ENCODE measurements around the gene PDLIM5. TPM values are rescaled to one million over a fixed set of nuclear protein-coding genes. Genes with fewer than 3 reads are reported as not detected.
A peak's percentile ranks its signal among the peaks of the same experiment; 100 is the strongest.

PDLIM5 gene
- total and polyA plus RNA-seq, 7 experiments from 2014 or later = 14.4 to 61.7 (median 35.7) TPM

- no peaks in the 10 kb centered on the region for H3K9me3 ChIP-seq (ENCODE audit: control insufficient read depth in 2 of 3, low read length in 3 of 3)
- H3K9me3 Mint-ChIP-seq = no peaks in the 10 kb centered on the region
- DNase-seq (no peak), ATAC-seq (no peak)
- CTCF ChIA-PET = no interaction called here
- no peaks in the 10 kb centered on the region for H3K36me3 Mint-ChIP-seq
- no peak overlapping the region for H3K4me3 Mint-ChIP-seq
- H3K4me1 Mint-ChIP-seq = no peaks in the 10 kb centered on the region
- no peaks in the 10 kb centered on the region for H3K27me3 ChIP-seq (ENCODE audit: control insufficient read depth in 2 of 2, insufficient read depth in 2 of 2, low read length in 2 of 2)
- peaks cover 1 to 19% (median 8%) of the 10 kb centered on the region in 5 donors for H3K27me3 Mint-ChIP-seq
- no peaks in the 10 kb centered on the region for H3K36me3 ChIP-seq (ENCODE audit: control insufficient read depth in 2 of 3, insufficient read depth in 3 of 3, low read length in 3 of 3)
- H3K27ac Mint-ChIP-seq = no peak overlapping the region
- H3K4me3 ChIP-seq (ENCODE audit: low read length) = no peak overlapping the region
- POLR2A ChIA-PET = no interaction called here
- H3K4me1 ChIP-seq (ENCODE audit: control insufficient read depth in 2 of 2, insufficient read depth in 2 of 2, low read length in 2 of 2) = no peaks in the 10 kb centered on the region
- H3K27ac ChIP-seq (ENCODE audit: low read depth, low read length) = no peak overlapping the region
- intact Hi-C loops (cut with micrococcal nuclease) = no loop called here
Measured at GRCh38 chr4:94678896-94679295, 227.2 kb downstream of the PDLIM5 start.

DNA sequence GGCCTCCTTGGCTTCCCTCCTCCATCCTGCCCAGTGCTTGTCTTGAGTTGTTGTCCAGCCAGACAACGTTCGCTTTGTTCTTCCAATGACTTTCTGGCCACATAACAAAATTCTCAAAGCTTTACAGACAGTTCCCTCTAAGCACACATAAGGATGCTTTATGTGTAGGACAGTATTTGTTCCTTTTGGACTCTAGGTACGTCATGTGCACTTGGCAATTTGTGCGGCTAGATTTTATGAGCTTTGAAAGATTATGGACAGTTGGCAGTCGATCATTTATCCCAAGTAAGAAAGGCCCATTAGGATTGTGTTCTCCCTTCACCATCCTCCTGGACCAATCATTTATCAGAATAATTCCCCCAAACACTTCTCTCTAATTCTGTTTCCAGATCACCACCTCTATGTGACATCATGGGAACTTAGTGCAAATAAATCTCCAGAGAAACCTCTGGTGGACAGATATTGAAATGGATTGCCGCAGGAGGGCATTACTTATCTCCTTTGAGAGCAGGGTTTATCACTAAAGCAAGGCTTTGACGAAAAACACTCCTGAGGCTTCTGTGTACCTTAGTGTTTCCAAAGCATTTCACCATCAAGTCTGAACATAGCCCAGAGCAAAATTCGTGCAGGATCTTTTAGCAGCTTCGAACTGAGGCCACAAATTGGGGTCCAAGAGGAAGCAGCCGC lies 228.6 kb downstream of the PDLIM5 start:
- no peaks in the 10 kb centered on the region for H3K27me3 ChIP-seq (ENCODE audit: control insufficient read depth in 2 of 2, insufficient read depth in 2 of 2, low read length in 2 of 2)
- H3K36me3 ChIP-seq (ENCODE audit: control insufficient read depth in 2 of 3, insufficient read depth in 3 of 3, low read length in 3 of 3) = no peaks in the 10 kb centered on the region
- ChIA-PET CTCF (interaction anchor here (0.5 kb wide), 1 partner anchor 72 kb away, joined by 5 read pairs; no protein-coding TSS in a partner anchor), POLR2A (no interaction called here)
- H3K27ac ChIP-seq (ENCODE audit: low read depth, low read length) = no peak overlapping the region
- Mint-ChIP-seq H3K36me3 (no peaks in the 10 kb centered on the region), H3K27me3 (peaks cover 1 to 19% (median 8%) of the 10 kb centered on the region in 5 donors), H3K27ac (no peak overlapping the region), H3K9me3 (no peaks in the 10 kb centered on the region), H3K4me1 (no peaks in the 10 kb centered on the region), H3K4me3 (no peak overlapping the region)
- H3K4me3 ChIP-seq (ENCODE audit: low read length) = no peak overlapping the region
- H3K9me3 ChIP-seq (ENCODE audit: control insufficient read depth in 2 of 3, low read length in 3 of 3) = no peaks in the 10 kb centered on the region
- ATAC-seq (no peak), DNase-seq (no peak)
- no peaks in the 10 kb centered on the region for H3K4me1 ChIP-seq (ENCODE audit: control insufficient read depth in 2 of 2, insufficient read depth in 2 of 2, low read length in 2 of 2)
- intact Hi-C loops (cut with micrococcal nuclease) = no loop called here

DNA sequence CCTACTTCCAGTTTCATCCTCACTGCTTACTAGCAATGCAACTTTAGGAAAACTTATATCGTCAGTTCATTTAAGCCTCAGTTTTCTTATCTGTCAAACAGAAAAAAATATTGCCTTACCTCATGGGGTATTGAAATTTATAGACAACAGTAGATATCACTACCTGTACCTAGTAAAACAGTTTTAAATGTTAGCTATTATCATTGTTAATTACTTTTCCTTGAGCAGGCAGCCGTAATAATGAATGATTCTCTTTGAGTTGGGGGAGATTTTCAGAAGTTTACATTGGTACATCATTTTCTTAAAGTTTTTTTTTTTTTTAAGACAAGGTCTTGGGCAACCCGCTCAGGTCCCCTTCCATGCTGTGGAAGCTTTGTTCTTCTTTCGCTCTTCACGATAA lies 234.3 kb downstream of the PDLIM5 start:
- DNase-seq (no peak), ATAC-seq (no peak)
- H3K27me3 Mint-ChIP-seq = peaks cover 0 to 2% (median 0%) of the 10 kb centered on the region in 5 donors
- Histone ChIP-seq H3K36me3 (ENCODE audit: control insufficient read depth in 2 of 3, insufficient read depth in 3 of 3, low read length in 3 of 3) (no peaks in the 10 kb centered on the region), H3K27me3 (ENCODE audit: control insufficient read depth in 2 of 2, insufficient read depth in 2 of 2, low read length in 2 of 2) (no peaks in the 10 kb centered on the region), H3K4me1 (ENCODE audit: control insufficient read depth in 2 of 2, insufficient read depth in 2 of 2, low read length in 2 of 2) (no peaks in the 10 kb centered on the region), H3K9me3 (ENCODE audit: control insufficient read depth in 2 of 3, low read length in 3 of 3) (no peaks in the 10 kb centered on the region), H3K4me3 (ENCODE audit: low read length) (no peak overlapping the region), H3K27ac (ENCODE audit: low read depth, low read length) (no peak overlapping the region)
- no peaks in the 10 kb centered on the region for H3K36me3 Mint-ChIP-seq
- H3K9me3 Mint-ChIP-seq = no peaks in the 10 kb centered on the region
- ChIA-PET CTCF (no interaction called here), POLR2A (no interaction called here)
- no peak overlapping the region for H3K27ac Mint-ChIP-seq
- H3K4me1 Mint-ChIP-seq = no peaks in the 10 kb centered on the region
- no peak overlapping the region for H3K4me3 Mint-ChIP-seq
- intact Hi-C loops (cut with micrococcal nuclease) = no loop called here

DNA sequence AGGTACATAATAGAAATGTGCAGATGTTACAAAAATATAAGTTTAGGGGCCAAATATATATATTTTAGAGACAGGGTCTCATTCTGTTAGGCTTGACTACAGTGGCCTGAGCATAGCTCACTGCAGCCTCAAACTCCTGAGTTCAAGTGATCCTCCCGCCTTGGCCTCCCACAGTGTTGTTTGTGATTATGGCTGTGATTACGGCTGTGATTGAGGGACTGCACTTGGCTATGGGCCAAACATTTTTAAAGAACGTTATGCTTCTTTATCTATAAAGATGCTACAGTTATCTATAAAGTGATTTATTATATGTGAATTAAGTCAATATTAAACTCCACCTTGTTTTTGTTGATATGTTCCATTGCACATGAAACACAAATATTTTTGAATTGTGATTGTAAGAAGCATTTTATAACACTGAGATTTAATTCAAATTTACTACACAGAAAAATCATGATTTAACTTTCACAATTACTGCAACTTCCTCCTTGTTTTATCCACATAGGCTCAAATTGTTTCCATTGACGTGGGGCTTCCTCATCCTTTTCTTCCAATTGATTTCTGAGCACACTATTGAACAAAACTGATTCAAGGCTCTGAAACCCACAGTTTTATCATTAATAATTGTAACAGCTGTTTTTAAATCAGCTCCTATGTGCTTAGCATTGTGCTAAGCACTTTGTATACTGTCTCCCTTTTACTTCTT lies 237.6 kb downstream of the PDLIM5 start:
- no peaks in the 10 kb centered on the region for H3K9me3 ChIP-seq (ENCODE audit: control insufficient read depth in 2 of 3, low read length in 3 of 3)
- no peaks in the 10 kb centered on the region for H3K27me3 ChIP-seq (ENCODE audit: control insufficient read depth in 2 of 2, insufficient read depth in 2 of 2, low read length in 2 of 2)
- Mint-ChIP-seq H3K4me3 (no peak overlapping the region), H3K9me3 (no peaks in the 10 kb centered on the region), H3K36me3 (no peaks in the 10 kb centered on the region), H3K4me1 (no peaks in the 10 kb centered on the region), H3K27ac (no peak overlapping the region), H3K27me3 (no peaks in the 10 kb centered on the region)
- CTCF ChIA-PET = no interaction called here
- POLR2A ChIA-PET = no interaction called here
- no peaks in the 10 kb centered on the region for H3K36me3 ChIP-seq (ENCODE audit: control insufficient read depth in 2 of 3, insufficient read depth in 3 of 3, low read length in 3 of 3)
- no peak for DNase-seq
- intact Hi-C loops (cut with micrococcal nuclease) = no loop called here
- no peak for ATAC-seq
- no peaks in the 10 kb centered on the region for H3K4me1 ChIP-seq (ENCODE audit: control insufficient read depth in 2 of 2, insufficient read depth in 2 of 2, low read length in 2 of 2)
- no peak overlapping the region for H3K4me3 ChIP-seq (ENCODE audit: low read length)
- no peak overlapping the region for H3K27ac ChIP-seq (ENCODE audit: low read depth, low read length)

GRCh38 chr4:94690851-94691254 lies 239.1 kb downstream of the PDLIM5 start:
- Histone ChIP-seq H3K27ac (ENCODE audit: low read depth, low read length) (no peak overlapping the region), H3K27me3 (ENCODE audit: control insufficient read depth in 2 of 2, insufficient read depth in 2 of 2, low read length in 2 of 2) (no peaks in the 10 kb centered on the region), H3K4me1 (ENCODE audit: control insufficient read depth in 2 of 2, insufficient read depth in 2 of 2, low read length in 2 of 2) (no peaks in the 10 kb centered on the region), H3K9me3 (ENCODE audit: control insufficient read depth in 2 of 3, low read length in 3 of 3) (no peaks in the 10 kb centered on the region), H3K36me3 (ENCODE audit: control insufficient read depth in 2 of 3, insufficient read depth in 3 of 3, low read length in 3 of 3) (no peaks in the 10 kb centered on the region), H3K4me3 (ENCODE audit: low read length) (no peak overlapping the region)
- no peaks in the 10 kb centered on the region for H3K36me3 Mint-ChIP-seq
- no peaks in the 10 kb centered on the region for H3K9me3 Mint-ChIP-seq
- H3K27me3 Mint-ChIP-seq = no peaks in the 10 kb centered on the region
- ATAC-seq (no peak), DNase-seq (no peak)
- intact Hi-C loops (cut with micrococcal nuclease) = no loop called here
- ChIA-PET CTCF (no interaction called here), POLR2A (no interaction called here)
- H3K27ac Mint-ChIP-seq = no peak overlapping the region
- H3K4me1 Mint-ChIP-seq = no peaks in the 10 kb centered on the region
- H3K4me3 Mint-ChIP-seq = no peak overlapping the region

- ATAC-seq (no peak), DNase-seq (no peak)
- Histone ChIP-seq H3K9me3 (ENCODE audit: control insufficient read depth in 2 of 3, low read length in 3 of 3) (no peaks in the 10 kb centered on the region), H3K27me3 (ENCODE audit: control insufficient read depth in 2 of 2, insufficient read depth in 2 of 2, low read length in 2 of 2) (no peaks in the 10 kb centered on the region), H3K4me1 (ENCODE audit: control insufficient read depth in 2 of 2, insufficient read depth in 2 of 2, low read length in 2 of 2) (no peaks in the 10 kb centered on the region), H3K4me3 (ENCODE audit: low read length) (no peak overlapping the region), H3K36me3 (ENCODE audit: control insufficient read depth in 2 of 3, insufficient read depth in 3 of 3, low read length in 3 of 3) (no peaks in the 10 kb centered on the region), H3K27ac (ENCODE audit: low read depth, low read length) (no peak overlapping the region)
- Mint-ChIP-seq H3K9me3 (no peaks in the 10 kb centered on the region), H3K4me1 (no peaks in the 10 kb centered on the region), H3K27me3 (peaks cover 0 to 1% (median 0%) of the 10 kb centered on the region in 5 donors), H3K36me3 (no peaks in the 10 kb centered on the region), H3K4me3 (no peak overlapping the region), H3K27ac (peak overlapping the region in 1 of 9 donors; percentile 32)
- ChIA-PET POLR2A (no interaction called here), CTCF (no interaction called here)
- intact Hi-C loops (cut with micrococcal nuclease) = no loop called here
Measured at GRCh38 chr4:94691552-94691951, 239.8 kb downstream of the PDLIM5 start.

DNA sequence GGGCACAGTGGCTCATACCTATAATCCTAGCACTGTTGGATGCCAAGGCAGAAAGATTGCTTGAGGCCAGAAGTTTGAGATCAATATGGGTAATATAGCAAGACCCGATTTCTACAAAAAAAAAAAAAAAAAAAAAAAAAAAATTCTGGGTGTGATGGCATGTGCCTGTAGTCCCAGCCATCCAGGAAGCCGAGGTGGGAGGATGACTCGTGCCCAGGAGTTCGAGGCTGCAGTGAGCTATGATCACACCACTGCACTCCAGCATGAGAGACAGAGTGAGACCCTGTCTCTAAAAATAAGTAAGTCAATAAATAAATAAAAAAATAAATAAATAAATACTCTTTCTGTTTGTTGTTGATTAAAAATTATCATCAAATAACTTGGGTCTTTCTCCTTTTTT lies 243.6 kb downstream of the PDLIM5 start:
- no peaks in the 10 kb centered on the region for H3K27me3 ChIP-seq (ENCODE audit: control insufficient read depth in 2 of 2, insufficient read depth in 2 of 2, low read length in 2 of 2)
- Mint-ChIP-seq H3K4me3 (no peak overlapping the region), H3K4me1 (peaks cover 0 to under 1% (median 0%) of the 10 kb centered on the region in 7 donors), H3K9me3 (no peaks in the 10 kb centered on the region), H3K27me3 (peaks cover 0 to 6% (median under 1%) of the 10 kb centered on the region in 5 donors), H3K36me3 (no peaks in the 10 kb centered on the region), H3K27ac (no peak overlapping the region)
- POLR2A ChIA-PET = no interaction called here
- no peaks in the 10 kb centered on the region for H3K9me3 ChIP-seq (ENCODE audit: control insufficient read depth in 2 of 3, low read length in 3 of 3)
- CTCF ChIA-PET = no interaction called here
- no peaks in the 10 kb centered on the region for H3K4me1 ChIP-seq (ENCODE audit: control insufficient read depth in 2 of 2, insufficient read depth in 2 of 2, low read length in 2 of 2)
- no peaks in the 10 kb centered on the region for H3K36me3 ChIP-seq (ENCODE audit: control insufficient read depth in 2 of 3, insufficient read depth in 3 of 3, low read length in 3 of 3)
- DNase-seq = no peak
- H3K27ac ChIP-seq (ENCODE audit: low read depth, low read length) = no peak overlapping the region
- intact Hi-C loops (cut with micrococcal nuclease) = no loop called here
- no peak overlapping the region for H3K4me3 ChIP-seq (ENCODE audit: low read length)
- ATAC-seq = no peak
